C4-2B (cell line): ENCODE results near the gene ZNF592.

Source experiments
- ZFX ChIP-seq: fragments of 450-650 bp; IDR thresholded peaks from 2 replicates; pipeline ENCODE4 v1.6.1; 2017
- TF ChIP-seq, protein P1 (sequence below): fragments of 450-650 bp; conservative IDR thresholded peaks from 2 replicates; pipeline ENCODE4 v1.5.1; 2017; ENCODE audit warnings: mild to moderate bottlenecking

DNA sequence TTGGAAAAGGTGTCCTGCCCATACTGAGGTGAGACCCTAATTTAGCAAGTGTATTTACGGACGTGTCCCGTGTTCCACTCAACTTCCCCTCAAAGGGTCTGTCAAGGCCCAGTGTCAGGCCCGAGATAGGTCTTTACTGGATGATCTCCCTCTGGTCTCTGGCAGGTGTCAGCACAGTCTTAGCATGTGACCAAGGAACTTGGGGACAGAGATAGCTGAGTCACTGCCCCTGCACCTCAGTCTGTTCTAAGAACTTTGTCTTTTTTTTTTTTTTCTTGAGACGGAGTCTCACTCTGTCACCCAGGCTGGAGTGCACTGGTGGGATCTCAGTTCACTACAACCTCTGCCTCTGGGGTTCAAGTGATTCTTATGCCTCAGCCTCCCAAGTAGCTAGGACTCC lies 36.7 kb downstream of the ZNF592 start:
- TF ChIP-seq, protein P1, sequence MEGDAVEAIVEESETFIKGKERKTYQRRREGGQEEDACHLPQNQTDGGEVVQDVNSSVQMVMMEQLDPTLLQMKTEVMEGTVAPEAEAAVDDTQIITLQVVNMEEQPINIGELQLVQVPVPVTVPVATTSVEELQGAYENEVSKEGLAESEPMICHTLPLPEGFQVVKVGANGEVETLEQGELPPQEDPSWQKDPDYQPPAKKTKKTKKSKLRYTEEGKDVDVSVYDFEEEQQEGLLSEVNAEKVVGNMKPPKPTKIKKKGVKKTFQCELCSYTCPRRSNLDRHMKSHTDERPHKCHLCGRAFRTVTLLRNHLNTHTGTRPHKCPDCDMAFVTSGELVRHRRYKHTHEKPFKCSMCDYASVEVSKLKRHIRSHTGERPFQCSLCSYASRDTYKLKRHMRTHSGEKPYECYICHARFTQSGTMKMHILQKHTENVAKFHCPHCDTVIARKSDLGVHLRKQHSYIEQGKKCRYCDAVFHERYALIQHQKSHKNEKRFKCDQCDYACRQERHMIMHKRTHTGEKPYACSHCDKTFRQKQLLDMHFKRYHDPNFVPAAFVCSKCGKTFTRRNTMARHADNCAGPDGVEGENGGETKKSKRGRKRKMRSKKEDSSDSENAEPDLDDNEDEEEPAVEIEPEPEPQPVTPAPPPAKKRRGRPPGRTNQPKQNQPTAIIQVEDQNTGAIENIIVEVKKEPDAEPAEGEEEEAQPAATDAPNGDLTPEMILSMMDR = no peak
- no peak for TF ChIP-seq ZFX
